HEK293T (cell line): ENCODE data around the gene VENTX.
"Not testable (repeated sequence)": the region's sequence is repeated elsewhere in the genome, so short reads cannot be mapped to it uniquely, and the experiment has no call there.

ENCODE experiments used
- ARNT ChIP-seq: fragments of 450-650 bp; IDR thresholded peaks from 2 replicates; pipeline ENCODE4 v1.6.1; 2017; ENCODE audit warnings: mild to moderate bottlenecking
- CTBP1 ChIP-seq: fragments of 450-650 bp; IDR thresholded peaks from 2 replicates; pipeline ENCODE4 v1.6.1; 2016; ENCODE audit warnings: borderline replicate concordance
- ELF4 ChIP-seq: fragments of 450-650 bp; IDR thresholded peaks from 2 replicates; pipeline ENCODE4 v1.6.1; 2017; ENCODE audit warnings: antibody characterized with exemption
- FOXM1 ChIP-seq: fragments of 450-650 bp; IDR thresholded peaks from 2 replicates; pipeline ENCODE4 v1.6.1; 2017; ENCODE audit warnings: mild to moderate bottlenecking, borderline replicate concordance
- HDGF ChIP-seq: fragments of 450-650 bp; IDR thresholded peaks from 2 replicates; pipeline ENCODE4 v1.6.1; 2017; ENCODE audit warnings: antibody characterized with exemption, borderline replicate concordance
- L3MBTL2 ChIP-seq: fragments of 450-650 bp; conservative IDR thresholded peaks from 2 replicates; pipeline ENCODE4 v1.6.1; 2016; ENCODE audit warnings: mild to moderate bottlenecking
- SP1 ChIP-seq: fragments of 450-650 bp; IDR thresholded peaks from 2 replicates; pipeline ENCODE4 v1.6.1; 2017
- SUZ12 ChIP-seq: fragments of 450-650 bp; IDR thresholded peaks from 2 replicates; pipeline ENCODE4 v1.6.1; 2016; ENCODE audit warnings: mild to moderate bottlenecking
- TARDBP ChIP-seq: fragments of 450-650 bp; IDR thresholded peaks from 2 replicates; pipeline ENCODE4 v1.6.1; 2016
- ZNF384 ChIP-seq: fragments of 450-650 bp; IDR thresholded peaks from 2 replicates; pipeline ENCODE4 v1.6.1; 2016
- TF ChIP-seq, protein P1 (sequence below): fragments of 450-650 bp; IDR thresholded peaks from 2 replicates; pipeline ENCODE4 v1.6.1; 2016

- TF ChIP-seq HDGF, FOXM1, ELF4, SP1, L3MBTL2, ZNF384, SUZ12, TARDBP, ARNT, CTBP1: not testable (repeated sequence)
- TF ChIP-seq, protein P1, sequence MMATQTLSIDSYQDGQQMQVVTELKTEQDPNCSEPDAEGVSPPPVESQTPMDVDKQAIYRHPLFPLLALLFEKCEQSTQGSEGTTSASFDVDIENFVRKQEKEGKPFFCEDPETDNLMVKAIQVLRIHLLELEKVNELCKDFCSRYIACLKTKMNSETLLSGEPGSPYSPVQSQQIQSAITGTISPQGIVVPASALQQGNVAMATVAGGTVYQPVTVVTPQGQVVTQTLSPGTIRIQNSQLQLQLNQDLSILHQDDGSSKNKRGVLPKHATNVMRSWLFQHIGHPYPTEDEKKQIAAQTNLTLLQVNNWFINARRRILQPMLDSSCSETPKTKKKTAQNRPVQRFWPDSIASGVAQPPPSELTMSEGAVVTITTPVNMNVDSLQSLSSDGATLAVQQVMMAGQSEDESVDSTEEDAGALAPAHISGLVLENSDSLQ: not testable (repeated sequence)
These were observed 27.4 kb downstream of the VENTX start for GRCh38 chr10:133265052-133265451.
